T-helper 2 cell treated with Interferon-gamma antibody and Interleukin-4, amounts not matched to agents 5 μg/mL and 100 μg/mL, for 36 hours (primary cell): ENCODE data around the gene MYZAP.
A peak's percentile ranks its signal among the peaks of the same experiment; 100 is the strongest.

ENCODE experiments used
- DNase-seq: peaks from one replicate; pipeline ENCODE4 v3.0.0; 2021; ENCODE audit warnings: low spot score
- H3K27ac Mint-ChIP-seq: one replicate; pipeline ENCODE4 v1.8.0; 2021; ENCODE audit warnings: mild to moderate bottlenecking, mixed read lengths
- H3K27me3 Mint-ChIP-seq: one replicate; pipeline ENCODE4 v1.8.0; 2021; ENCODE audit warnings: low read depth, mixed read lengths
- H3K36me3 Mint-ChIP-seq: one replicate; pipeline ENCODE4 v1.8.0; 2021; ENCODE audit warnings: low read depth, mixed read lengths
- H3K4me1 Mint-ChIP-seq: one replicate; pipeline ENCODE4 v1.8.0; 2021; ENCODE audit warnings: low read depth, mixed read lengths
- H3K4me3 Mint-ChIP-seq: one replicate; pipeline ENCODE4 v1.8.0; 2022; ENCODE audit warnings: mild to moderate bottlenecking, moderate library complexity, mixed read lengths
- H3K9me3 Mint-ChIP-seq: one replicate; pipeline ENCODE4 v1.8.0; 2021; ENCODE audit warnings: mixed read lengths

MYZAP gene

DNA sequence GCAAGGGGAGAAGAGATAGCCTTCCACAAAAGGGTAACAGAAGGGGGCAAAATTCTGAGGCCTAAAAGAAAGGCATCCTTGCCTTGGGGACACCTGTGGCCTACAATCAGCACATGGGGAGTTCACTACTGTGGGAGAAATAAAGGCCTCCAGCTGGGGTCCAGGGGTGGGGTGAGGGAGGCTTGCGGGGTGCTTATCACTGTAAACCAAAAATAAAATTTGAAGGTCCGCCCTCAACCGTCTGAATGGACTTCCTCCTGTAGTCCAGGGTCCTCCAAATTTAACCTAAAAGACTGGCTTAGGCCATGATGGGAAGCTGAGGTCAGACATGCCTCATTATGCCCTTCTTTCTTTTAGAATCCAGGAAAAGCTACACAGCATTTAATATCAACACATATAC is 112.7 kb downstream of the MYZAP start:
- H3K36me3 Mint-ChIP-seq, result peaks cover 14% of the 10 kb centered on the region
- DNase-seq, result no peak
- H3K4me1 Mint-ChIP-seq, result peaks cover 41% of the 10 kb centered on the region
- peak overlapping the region; percentile 26 for H3K27ac Mint-ChIP-seq
- H3K9me3 Mint-ChIP-seq, result no peaks in the 10 kb centered on the region
- no peak overlapping the region for H3K4me3 Mint-ChIP-seq
- peaks cover 11% of the 10 kb centered on the region for H3K27me3 Mint-ChIP-seq

DNA sequence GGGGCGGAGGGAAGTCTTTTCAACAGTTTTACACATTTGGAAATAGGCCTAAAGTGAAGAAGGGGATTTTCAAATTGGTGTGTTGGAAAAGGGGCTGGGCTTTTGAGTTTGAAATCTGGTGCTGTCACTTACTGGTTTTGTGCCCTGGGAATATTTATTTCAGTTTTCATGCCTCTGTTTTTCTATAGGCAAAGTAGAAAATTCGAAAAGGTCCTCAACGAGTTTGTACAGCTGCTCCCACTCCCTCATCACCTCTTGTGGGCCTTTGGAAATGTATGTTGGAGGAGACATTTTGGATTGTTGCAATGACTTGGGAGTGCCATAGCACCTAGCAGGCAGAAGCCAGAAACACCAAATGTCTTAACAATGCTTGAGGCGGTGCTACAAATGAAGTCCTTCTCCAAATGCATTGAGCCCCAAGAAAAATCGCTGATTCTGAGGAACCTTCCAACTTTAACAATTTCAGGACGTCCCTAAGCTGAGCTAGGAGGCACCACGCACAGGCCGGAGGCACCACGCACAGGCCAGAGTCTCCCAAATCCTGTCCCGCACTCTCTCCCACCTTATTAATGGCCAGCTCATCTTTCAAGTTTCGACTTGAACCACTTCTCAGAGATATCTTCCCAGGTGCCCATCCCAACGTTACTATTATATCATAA is 114.2 kb downstream of the MYZAP start:
- DNase-seq, result no peak
- H3K36me3 Mint-ChIP-seq, result peaks cover 26% of the 10 kb centered on the region
- H3K9me3 Mint-ChIP-seq, result no peaks in the 10 kb centered on the region
- peaks cover 8% of the 10 kb centered on the region for H3K27me3 Mint-ChIP-seq
- H3K27ac Mint-ChIP-seq, result peak overlapping the region; percentile 89
- peak overlapping the region; percentile 90 for H3K4me3 Mint-ChIP-seq
- peaks cover 50% of the 10 kb centered on the region for H3K4me1 Mint-ChIP-seq

DNA sequence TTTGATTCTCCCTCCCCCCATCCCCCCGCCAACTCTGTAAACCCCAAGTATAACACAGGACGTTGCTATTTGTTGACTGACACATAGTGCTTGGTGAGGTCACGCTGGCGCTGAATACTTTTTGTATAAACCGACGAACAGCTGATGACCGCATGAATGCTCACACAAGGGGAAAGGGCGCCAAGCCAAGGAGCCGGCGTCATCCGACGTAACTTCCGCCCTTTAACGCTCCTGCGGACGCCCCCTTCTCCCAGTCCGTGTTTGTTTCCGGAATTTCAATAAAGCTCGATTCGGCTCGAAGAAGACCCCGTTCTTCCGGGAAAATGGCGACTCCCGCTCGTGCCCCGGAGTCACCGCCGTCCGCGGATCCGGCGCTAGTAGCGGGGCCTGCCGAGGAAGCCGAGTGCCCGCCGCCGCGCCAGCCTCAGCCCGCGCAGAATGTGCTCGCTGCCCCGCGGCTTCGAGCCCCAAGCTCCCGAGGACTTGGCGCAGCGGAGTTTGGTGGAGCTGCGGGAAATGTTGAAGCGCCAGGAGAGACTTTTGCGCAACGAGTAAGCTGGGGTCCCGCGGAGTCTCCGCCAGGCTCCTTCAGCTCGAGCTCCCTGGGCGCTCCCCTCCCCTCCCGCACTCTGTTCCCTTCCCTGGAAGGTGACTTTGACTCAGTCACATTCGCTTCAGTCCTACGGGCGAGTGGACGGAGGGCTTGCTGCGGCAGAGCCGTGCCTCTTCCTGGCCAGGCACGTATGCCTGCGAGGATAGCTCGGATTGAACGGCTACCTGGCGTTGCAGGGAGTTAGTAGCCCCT is 114.9 kb downstream of the MYZAP start, which contains the start of gene POLR2M:
POLR2M (plus strand) TSS at position 310 of the 805 bp plus-strand sequence; CDS start at position 439, 129 bp downstream.
- peak within 1 kb of the TSS; percentile 89 for H3K27ac Mint-ChIP-seq
- peaks cover 34% of the 10 kb centered on the region for H3K36me3 Mint-ChIP-seq
- H3K9me3 Mint-ChIP-seq, result no peaks in the 10 kb centered on the region
- peak within 1 kb of the TSS; percentile 90 for H3K4me3 Mint-ChIP-seq
- peaks cover 8% of the 10 kb centered on the region for H3K27me3 Mint-ChIP-seq
- peaks cover 50% of the 10 kb centered on the region for H3K4me1 Mint-ChIP-seq
- peak; percentile 88 for DNase-seq

DNA sequence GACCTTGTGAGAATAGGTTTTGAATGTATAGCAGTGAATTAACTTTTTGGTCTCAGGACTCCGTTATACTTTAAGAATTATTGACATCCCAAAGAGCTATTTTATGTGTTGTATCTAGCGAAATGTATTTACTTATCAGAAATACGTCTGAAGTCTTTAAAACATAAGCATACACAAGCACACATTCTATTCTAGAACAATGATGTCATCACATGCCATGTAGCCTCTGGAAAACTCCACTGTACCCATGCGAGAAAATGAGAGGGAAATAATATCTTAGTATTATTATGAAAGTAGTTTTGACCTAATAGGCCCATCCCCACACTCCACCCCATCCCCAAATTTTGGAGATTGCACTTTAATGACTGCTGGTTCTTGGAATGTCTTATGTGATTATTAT is 116.3 kb downstream of the MYZAP start:
- Mint-ChIP-seq H3K4me3 (peak overlapping the region; percentile 90), H3K27me3 (peaks cover 3% of the 10 kb centered on the region), H3K4me1 (peaks cover 53% of the 10 kb centered on the region), H3K9me3 (no peaks in the 10 kb centered on the region), H3K36me3 (peaks cover 46% of the 10 kb centered on the region), H3K27ac (no peak overlapping the region)
- DNase-seq, result no peak

DNA sequence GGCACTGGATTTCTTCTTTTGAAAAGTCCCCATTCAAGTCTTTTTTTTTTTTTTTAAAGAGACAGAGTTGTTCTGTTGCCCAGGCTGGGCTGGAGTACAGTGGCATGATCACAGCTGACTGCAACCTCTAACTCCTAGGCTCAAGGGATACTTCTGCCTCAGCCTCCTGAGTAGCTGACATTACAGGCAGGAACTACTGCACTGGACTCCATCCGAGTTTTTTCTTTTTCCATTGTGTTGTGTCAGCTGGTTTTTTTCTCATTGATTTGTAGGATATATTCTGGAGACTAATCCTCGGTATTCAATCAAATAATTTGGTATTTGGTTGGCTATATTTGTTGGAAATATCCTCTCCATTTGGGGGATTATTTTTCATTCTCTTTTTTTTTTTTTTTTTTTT is 126.6 kb downstream of the MYZAP start:
- DNase-seq, result no peak
- no peak overlapping the region for H3K4me3 Mint-ChIP-seq
- H3K27me3 Mint-ChIP-seq, result no peaks in the 10 kb centered on the region
- H3K9me3 Mint-ChIP-seq, result peaks cover 4% of the 10 kb centered on the region
- peaks cover 3% of the 10 kb centered on the region for H3K4me1 Mint-ChIP-seq
- H3K27ac Mint-ChIP-seq, result no peak overlapping the region
- peaks cover 51% of the 10 kb centered on the region for H3K36me3 Mint-ChIP-seq

DNA sequence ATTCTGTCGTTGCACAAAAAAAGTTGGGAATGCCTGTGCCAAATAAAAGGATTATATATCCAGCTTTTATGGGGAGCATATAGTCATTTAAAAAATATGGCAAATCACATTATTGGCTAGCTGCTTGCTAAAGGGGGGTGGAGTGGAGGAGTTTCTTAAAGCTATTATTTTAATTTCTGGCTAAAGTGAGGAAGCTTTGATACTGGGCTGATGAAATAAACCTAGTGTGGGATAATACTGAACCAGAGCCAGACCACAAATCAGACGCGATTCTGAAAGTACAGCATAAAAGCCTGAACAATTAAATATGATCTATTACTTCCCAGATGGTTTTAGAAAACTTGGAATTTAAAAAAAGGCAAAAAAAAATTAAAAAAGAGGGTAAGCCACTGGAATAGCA is 129.2 kb downstream of the MYZAP start:
- H3K36me3 Mint-ChIP-seq, result peaks cover 36% of the 10 kb centered on the region
- no peak for DNase-seq
- peaks cover 4% of the 10 kb centered on the region for H3K9me3 Mint-ChIP-seq
- H3K27ac Mint-ChIP-seq, result no peak overlapping the region
- H3K4me1 Mint-ChIP-seq, result no peaks in the 10 kb centered on the region
- no peak overlapping the region for H3K4me3 Mint-ChIP-seq
- H3K27me3 Mint-ChIP-seq, result no peaks in the 10 kb centered on the region

DNA sequence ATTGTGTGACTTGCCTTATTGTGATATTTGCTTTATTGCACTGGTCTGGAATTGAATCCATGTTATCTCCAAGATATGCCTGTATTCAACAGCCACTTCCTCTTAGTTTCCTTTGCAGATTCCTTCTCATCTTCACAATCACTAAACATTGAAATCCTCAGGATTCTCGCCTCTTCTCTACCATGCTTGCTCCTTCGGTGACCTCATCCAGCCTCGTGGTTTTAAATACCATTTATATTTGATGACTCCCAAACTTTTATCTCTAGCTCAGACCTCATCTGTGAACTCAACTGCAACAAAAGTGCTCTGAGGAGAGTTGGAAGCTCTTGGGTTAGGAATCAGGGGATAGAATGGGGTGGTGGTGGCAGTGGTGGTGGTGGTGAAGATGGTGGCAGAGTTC is 134.7 kb downstream of the MYZAP start:
- no peak for DNase-seq
- no peak overlapping the region for H3K4me3 Mint-ChIP-seq
- H3K27ac Mint-ChIP-seq, result no peak overlapping the region
- H3K36me3 Mint-ChIP-seq, result peaks cover 8% of the 10 kb centered on the region
- H3K9me3 Mint-ChIP-seq, result no peaks in the 10 kb centered on the region
- no peaks in the 10 kb centered on the region for H3K27me3 Mint-ChIP-seq
- H3K4me1 Mint-ChIP-seq, result no peaks in the 10 kb centered on the region

GRCh38 chr15:57727031-57727430 is 135.3 kb downstream of the MYZAP start:
- H3K27ac Mint-ChIP-seq, result no peak overlapping the region
- no peak overlapping the region for H3K4me3 Mint-ChIP-seq
- H3K27me3 Mint-ChIP-seq, result no peaks in the 10 kb centered on the region
- no peaks in the 10 kb centered on the region for H3K4me1 Mint-ChIP-seq
- H3K9me3 Mint-ChIP-seq, result no peaks in the 10 kb centered on the region
- DNase-seq, result no peak
- peaks cover 8% of the 10 kb centered on the region for H3K36me3 Mint-ChIP-seq

- no peaks in the 10 kb centered on the region for H3K4me1 Mint-ChIP-seq
- no peak overlapping the region for H3K4me3 Mint-ChIP-seq
- no peak for DNase-seq
- H3K9me3 Mint-ChIP-seq, result no peaks in the 10 kb centered on the region
- H3K27me3 Mint-ChIP-seq, result no peaks in the 10 kb centered on the region
- H3K27ac Mint-ChIP-seq, result no peak overlapping the region
- peaks cover 1% of the 10 kb centered on the region for H3K36me3 Mint-ChIP-seq
Observed at GRCh38 chr15:57728436-57728835, 136.7 kb downstream of the MYZAP start.

DNA sequence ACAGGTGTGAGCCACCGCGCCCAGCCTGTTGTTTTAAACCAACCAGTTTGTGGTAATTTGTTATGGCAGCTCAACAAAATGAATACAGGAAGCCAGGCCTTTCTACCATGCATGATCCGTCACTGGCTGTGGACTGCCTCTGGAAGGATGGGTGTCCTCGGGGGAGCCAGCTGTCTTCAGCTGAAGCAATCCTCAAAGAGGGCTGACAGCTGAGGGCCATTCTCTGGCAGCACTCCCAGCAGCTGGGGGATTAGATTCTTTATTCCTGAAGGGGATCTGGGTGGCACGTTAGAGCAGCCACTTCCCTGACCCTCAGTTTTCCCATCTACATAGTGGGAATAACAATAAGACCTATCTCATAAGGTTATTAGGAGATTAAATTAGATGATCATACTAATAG is 139.2 kb downstream of the MYZAP start:
- DNase-seq, result no peak
- no peaks in the 10 kb centered on the region for H3K36me3 Mint-ChIP-seq

GRCh38 chr15:57731530-57732103 is 139.9 kb downstream of the MYZAP start:
- no peak overlapping the region for H3K4me3 Mint-ChIP-seq
- H3K36me3 Mint-ChIP-seq, result no peaks in the 10 kb centered on the region
- no peaks in the 10 kb centered on the region for H3K9me3 Mint-ChIP-seq
- no peak for DNase-seq
- no peaks in the 10 kb centered on the region for H3K4me1 Mint-ChIP-seq
- H3K27ac Mint-ChIP-seq, result no peak overlapping the region
- peaks cover 2% of the 10 kb centered on the region for H3K27me3 Mint-ChIP-seq

More for the DNA sequence above, 139.2 kb downstream of the MYZAP start:
- H3K4me3 Mint-ChIP-seq, result no peak overlapping the region
- H3K27me3 Mint-ChIP-seq, result peaks cover under 1% of the 10 kb centered on the region
- no peaks in the 10 kb centered on the region for H3K9me3 Mint-ChIP-seq
- no peak overlapping the region for H3K27ac Mint-ChIP-seq
- H3K4me1 Mint-ChIP-seq, result no peaks in the 10 kb centered on the region

DNA sequence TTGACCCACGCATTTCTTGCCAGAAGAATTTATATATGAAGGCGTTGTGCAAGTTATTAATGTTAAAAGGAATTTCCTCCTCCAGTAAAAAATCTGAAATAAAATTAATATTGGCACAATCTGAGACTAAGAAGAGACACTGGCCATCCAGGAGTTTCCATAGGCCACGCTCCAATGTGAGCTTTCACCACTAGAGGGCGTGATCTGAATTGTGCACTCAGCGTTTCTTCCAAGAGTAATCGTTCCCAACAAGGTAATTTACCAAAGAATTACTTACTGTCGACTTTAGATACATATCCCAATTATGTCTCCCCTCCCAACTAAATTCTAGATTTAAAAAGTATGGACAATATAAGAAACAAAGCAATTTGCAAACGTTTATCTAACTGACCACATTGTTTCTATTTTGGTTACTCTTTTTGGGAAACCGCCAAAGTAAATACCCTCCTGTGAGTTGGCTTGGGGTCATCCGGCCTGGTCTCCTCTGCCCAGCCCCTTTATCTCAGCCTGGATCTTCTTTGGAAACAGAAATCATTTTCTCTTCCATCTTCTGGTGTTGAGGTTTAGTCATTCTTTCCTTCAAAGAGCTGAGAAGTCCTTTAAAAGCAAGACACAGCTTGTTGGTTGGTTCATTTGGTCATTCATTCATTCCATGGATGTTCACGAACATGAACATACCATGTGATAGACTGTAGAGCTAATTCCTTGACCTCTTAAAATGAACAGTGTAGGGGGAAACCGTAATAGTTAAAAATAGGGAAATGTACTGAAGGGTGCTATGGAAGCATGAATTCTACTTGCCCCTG is 141.0 kb downstream of the MYZAP start:
- Mint-ChIP-seq H3K4me1 (peaks cover 4% of the 10 kb centered on the region), H3K27ac (no peak overlapping the region), H3K9me3 (no peaks in the 10 kb centered on the region), H3K36me3 (no peaks in the 10 kb centered on the region), H3K4me3 (no peak overlapping the region), H3K27me3 (peaks cover 5% of the 10 kb centered on the region)
- peak; percentile 15 for DNase-seq

DNA sequence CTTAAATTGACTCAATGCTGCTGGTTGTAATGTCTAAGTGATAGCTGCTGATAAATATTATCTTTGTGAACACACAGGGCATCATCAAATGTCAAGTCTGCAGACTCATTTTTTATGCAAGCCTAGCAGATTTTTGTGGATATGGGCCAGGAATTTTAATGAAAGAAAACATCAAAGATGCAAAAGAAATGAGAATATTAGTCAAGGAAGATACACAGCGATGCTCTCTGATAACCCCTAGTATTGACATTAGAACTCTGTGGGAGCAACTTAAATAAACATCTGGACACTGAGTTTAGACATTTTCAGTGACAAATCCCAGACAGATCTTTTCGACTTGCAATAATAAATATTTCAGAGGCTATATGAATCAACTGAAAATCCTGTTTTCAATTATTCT is 143.2 kb downstream of the MYZAP start:
- peaks cover 5% of the 10 kb centered on the region for H3K27me3 Mint-ChIP-seq
- no peaks in the 10 kb centered on the region for H3K9me3 Mint-ChIP-seq
- peaks cover 5% of the 10 kb centered on the region for H3K4me1 Mint-ChIP-seq
- H3K4me3 Mint-ChIP-seq, result no peak overlapping the region
- DNase-seq, result no peak
- H3K27ac Mint-ChIP-seq, result no peak overlapping the region
- H3K36me3 Mint-ChIP-seq, result no peaks in the 10 kb centered on the region
